HepG2 (cell line): ENCODE results near the gene MAS1L. TPM values are rescaled to one million over a fixed set of nuclear protein-coding genes. Genes with fewer than 3 reads are reported as not detected.
"Not testable (repeated sequence)": the region's sequence is repeated elsewhere in the genome, so short reads cannot be mapped to it uniquely, and the experiment has no call there.

Experiments
- ATAC-seq: fragments of 200-7000 bp; cut with Tn5 transposase; 3 replicates; pipeline ENCODE4 v1.9.1; 2020; ENCODE audit warnings: mild to moderate bottlenecking, moderate library complexity
- BruUV-seq: library from RNA; stranded (reverse); fragments of 400-500 nt; replicated peaks from 2 replicates; lab custom pipeline; 2021; lab: Mats Ljungman, UMichigan
- CTCF ChIA-PET: fragments of 300-600 bp; formaldehyde crosslinking; extraction: SDS; loops from one replicate; lab custom pipeline; 2021; ENCODE audit warnings: low total read pairs, inconsistent platforms, low intra/inter-chr PET ratio; lab: Yijun Ruan, JAX
- POLR2A ChIA-PET: fragments of 350-600 bp; sonication (Branson Sonifier 250); formaldehyde crosslinking; loops from one replicate; lab custom pipeline; 2020; ENCODE audit warnings: antibody characterized with exemption, inconsistent platforms; lab: Yijun Ruan, JAX
- DNase-seq: peaks from one replicate; pipeline ENCODE4 v3.0.0-alpha.2; 2015; ENCODE audit warnings: low spot score
- FAIRE-seq: peaks from 3 replicates; lab custom pipeline; 2011; peaks lifted over from hg19 to GRCh38; lab: Jason Lieb, UNC
- H2AFZ ChIP-seq: one replicate; pipeline ENCODE4 v1.6.1; 2011; ENCODE audit warnings: low read length, inconsistent platforms
- H3K27ac ChIP-seq: fragments of 300-600 bp; 3 replicates; pipeline ENCODE4 v1.8.0; 2011; ENCODE audit warnings: mixed run types, mild to moderate bottlenecking, mixed read lengths, low read length, inconsistent platforms; ENCODE audit not compliant: insufficient read depth; ENCODE audit errors: extremely low read length
- H3K27me3 ChIP-seq, 2 experiments: fragments of 200-600 bp in 1 of 2; 2 replicates in 1 of 2; 3 replicates in 1 of 2; pipeline versions ENCODE4 v1.6.0 to v1.8.0; 2011; ENCODE audit warnings: low read length in 2 of 2, mild to moderate bottlenecking in 2 of 2, moderate library complexity in 2 of 2, inconsistent platforms in 1 of 2; ENCODE audit not compliant: insufficient read depth in 2 of 2, control insufficient read depth in 1 of 2
- H3K36me3 ChIP-seq, 2 experiments: fragments of 200-600 bp in 1 of 2; replicated peaks in 1 of 2; 2 replicates in 1 of 2; 3 replicates in 1 of 2; pipeline versions ENCODE4 v1.5.1 to v1.8.0; 2011; ENCODE audit warnings: low read length in 2 of 2, inconsistent platforms in 1 of 2; ENCODE audit not compliant: insufficient read depth in 2 of 2, control insufficient read depth in 1 of 2
- H3K4me1 ChIP-seq: 2 replicates; pipeline ENCODE4 v1.5.1; 2012; ENCODE audit warnings: low read length, inconsistent platforms; ENCODE audit not compliant: insufficient read depth
- H3K4me2 ChIP-seq: 2 replicates; pipeline ENCODE4 v1.6.0; 2011; ENCODE audit warnings: low read depth, low read length, inconsistent platforms
- H3K4me3 ChIP-seq, 3 experiments: fragments of 200-600 bp in 1 of 3; sonication (generic), shearing (Covaris generic) in 1 of 3; replicated peaks in 1 of 3; 2 replicates each; pipeline ENCODE4 v1.5.1; 2011 to 2016; ENCODE audit warnings: low read length in 3 of 3, inconsistent platforms in 2 of 3, low read depth in 2 of 3, mild to moderate bottlenecking in 2 of 3, control low read depth in 1 of 3, mixed read lengths in 1 of 3; ENCODE audit not compliant: insufficient read depth in 1 of 3
- H3K79me2 ChIP-seq: one replicate; pipeline ENCODE4 v1.6.1; 2011; ENCODE audit warnings: low read length, inconsistent platforms; ENCODE audit not compliant: insufficient read depth
- H3K9ac ChIP-seq: 2 replicates; pipeline ENCODE4 v1.6.0; 2011; ENCODE audit warnings: mild to moderate bottlenecking, low read depth, low read length, inconsistent platforms; ENCODE audit not compliant: insufficient read depth
- H3K9me3 ChIP-seq: 2 replicates; pipeline ENCODE4 v1.5.1; 2012; ENCODE audit warnings: mild to moderate bottlenecking, low read length
- H4K20me1 ChIP-seq: 2 replicates; pipeline ENCODE4 v1.6.0; 2011; ENCODE audit warnings: inconsistent platforms, mild to moderate bottlenecking, low read length, moderate library complexity; ENCODE audit not compliant: insufficient read depth
- ELF1 ChIP-seq: sonication (generic); formaldehyde crosslinking; IDR thresholded peaks from 2 replicates; pipeline ENCODE4 v1.4.0; 2020; ENCODE audit warnings: missing genetic modification reagents
- FUBP1 ChIP-seq: sonication (generic); formaldehyde crosslinking; IDR thresholded peaks from 2 replicates; pipeline ENCODE4 v1.5.1; 2020; ENCODE audit warnings: missing genetic modification reagents, mild to moderate bottlenecking, borderline replicate concordance
- GLMP ChIP-seq: sonication (generic); formaldehyde crosslinking; IDR thresholded peaks from 2 replicates; pipeline ENCODE4 v1.9.0; 2021; ENCODE audit warnings: missing genetic modification reagents, mild to moderate bottlenecking, borderline replicate concordance
- JUNB ChIP-seq: sonication (generic); formaldehyde crosslinking; IDR thresholded peaks from 2 replicates; pipeline ENCODE4 v1.8.0; 2022; ENCODE audit warnings: missing genetic modification reagents, mild to moderate bottlenecking, borderline replicate concordance
- MTF2 ChIP-seq: sonication (generic); formaldehyde crosslinking; IDR thresholded peaks from 2 replicates; pipeline ENCODE4 v1.5.0; 2020; ENCODE audit warnings: missing genetic modification reagents, borderline replicate concordance
- RCOR2 ChIP-seq: IDR thresholded peaks from 2 replicates; pipeline ENCODE4 v1.6.1; 2016; ENCODE audit warnings: missing biosample characterization, missing genetic modification reagents
- TCF7L2 ChIP-seq: IDR thresholded peaks from 2 replicates; pipeline ENCODE4 v1.6.1; 2011; ENCODE audit warnings: mild to moderate bottlenecking, low read depth, low read length, moderate library complexity
- TRIM24 ChIP-seq: sonication (generic); formaldehyde crosslinking; IDR thresholded peaks from 2 replicates; pipeline ENCODE4 v1.8.0; 2022; ENCODE audit warnings: mild to moderate bottlenecking, missing genetic modification reagents
- ZNF772 ChIP-seq: sonication (generic); formaldehyde crosslinking; IDR thresholded peaks from 2 replicates; pipeline ENCODE4 v1.5.0; 2020; ENCODE audit warnings: mild to moderate bottlenecking, missing genetic modification reagents
- ZNF878 ChIP-seq: sonication (generic); formaldehyde crosslinking; IDR thresholded peaks from 2 replicates; pipeline ENCODE4 v1.8.1; 2023; ENCODE audit warnings: mild to moderate bottlenecking, missing genetic modification reagents, moderate library complexity
- ZZZ3 ChIP-seq: sonication (generic); formaldehyde crosslinking; IDR thresholded peaks from 2 replicates; pipeline ENCODE4 v1.4.0; 2020; ENCODE audit warnings: missing genetic modification reagents, mild to moderate bottlenecking, borderline replicate concordance
- WGBS: methylation state at CpG from one replicate; pipeline ENCODE4 v1.1.6; 2017; ENCODE audit warnings: low lambda C conversion rate; 5-methylcytosine and 5-hydroxymethylcytosine counted together
- in situ Hi-C: cut with HindIII; loops from 2 replicates; pipeline ENCODE4 v1.10.0; 2017; ENCODE audit warnings: low pct_unique_long_range_greater_than_20kb; ENCODE audit not compliant: extremely low pct_ligation_motif_present
- intact Hi-C: fragments of 100-400 bp; cut with micrococcal nuclease; formaldehyde crosslinking; loops from one replicate; pipeline ENCODE4 v1.10.0; 2022; ENCODE audit not compliant: unreplicated experiment
- polyA plus RNA-seq, 8 experiments: library from polyadenylated mRNA; depleted of rRNA in 3 of 8; stranded (reverse) in 7 of 8; unstranded in 1 of 8; fragments of >200 nt; fragmentation: Illumina TruSeq in 4 of 8; extraction: Trizol in 4 of 8; gene quantifications; 2 replicates each; pipeline versions ENCODE4 v1.2.1 to v1.2.3, GENCODE V29; 2011 to 2016; ENCODE audit warnings: low read depth in 4 of 8, missing spikeins in 1 of 8, mixed read lengths in 1 of 8; ENCODE audit not compliant: insufficient read depth in 1 of 8
- total RNA-seq, 5 experiments: library from RNA; depleted of rRNA; stranded (reverse); fragments of >200 nt; fragmentation: Illumina TruSeq; extraction: Trizol; gene quantifications; 2 replicates each; pipeline ENCODE4 v1.2.3, GENCODE V29; 2016; ENCODE audit warnings: low read depth in 1 of 5
- TF ChIP-seq, protein P1 (sequence below): sonication (generic); formaldehyde crosslinking; IDR thresholded peaks from 2 replicates; pipeline ENCODE4 v1.8.0; 2022; ENCODE audit warnings: missing genetic modification reagents, mild to moderate bottlenecking, moderate library complexity, borderline replicate concordance

Gene MAS1L
- total and polyA plus RNA-seq, 2 of the 13 experiments (the other 11 are each of a cell fraction or from before 2014, with no cell fraction given): not detected

DNA sequence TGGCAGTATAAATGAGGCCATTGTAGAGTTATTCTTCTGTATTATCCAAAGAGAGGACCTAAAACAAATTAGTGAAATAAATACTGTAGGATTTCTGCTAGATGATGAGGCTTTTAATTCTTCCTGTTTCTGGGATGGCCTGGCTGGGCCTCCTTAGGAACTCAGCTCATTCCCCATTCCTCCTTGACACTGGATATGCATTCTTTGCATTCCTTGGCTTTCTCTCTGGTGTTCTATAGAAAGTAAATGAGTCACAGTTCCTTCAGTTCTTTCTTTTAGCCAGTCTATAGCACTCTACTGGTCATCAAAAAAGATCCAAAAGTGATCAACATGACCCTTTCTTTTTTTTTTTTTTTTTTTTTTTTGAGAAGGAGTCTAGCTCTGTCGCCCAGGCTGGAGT lies 40.1 kb downstream of the MAS1L start (continued):
- no peak for TF ChIP-seq GLMP (CRISPR knock-in tag)

- FAIRE-seq, H3K4me3 ChIP-seq, H3K79me2 ChIP-seq, POLR2A ChIA-PET, H4K20me1 ChIP-seq, BruUV-seq, H3K4me2 ChIP-seq, H2AFZ ChIP-seq, H3K9ac ChIP-seq, ATAC-seq, H3K27me3 ChIP-seq, intact Hi-C loops, H3K27ac ChIP-seq, H3K9me3 ChIP-seq, H3K4me1 ChIP-seq, in situ Hi-C loops, H3K36me3 ChIP-seq, CTCF ChIA-PET, DNase-seq: not testable (repeated sequence)
- 4% methylated on average over 1 of the region's 1 CpG for WGBS
These were observed 43.7 kb downstream of the MAS1L start for GRCh38 chr6:29444031-29444430.

GRCh38 chr6:29442719-29443118 lies 45.0 kb downstream of the MAS1L start:
- ChIA-PET POLR2A (no interaction called here), CTCF (no interaction called here)
- H3K4me3 ChIP-seq: no peak overlapping the region
- 7% methylated on average over 1 of the region's 1 CpG for WGBS
- in situ Hi-C loops (no loop called here), intact Hi-C loops (no loop called here)
- no peak overlapping the region for H3K9ac ChIP-seq
- no peak overlapping the region for H3K27ac ChIP-seq
- no peak overlapping the region for H3K4me2 ChIP-seq
- H2AFZ ChIP-seq: no peak overlapping the region
- DNase-seq (no peak), FAIRE-seq (no peak), ATAC-seq (no peak)
- no TSS peak for BruUV-seq
- H3K36me3 ChIP-seq: no peaks in the 10 kb centered on the region
- H3K79me2 ChIP-seq: no peaks in the 10 kb centered on the region
- H3K9me3 ChIP-seq: no peaks in the 10 kb centered on the region; the same call in 1 of the 2 replicates
- no peaks in the 10 kb centered on the region for H3K4me1 ChIP-seq
- no peaks in the 10 kb centered on the region for H4K20me1 ChIP-seq
- no peaks in the 10 kb centered on the region for H3K27me3 ChIP-seq
- TF ChIP-seq TRIM24 (CRISPR knock-in tag): no peak
- TF ChIP-seq ZNF772 (CRISPR knock-in tag): no peak
- no peak for TF ChIP-seq FUBP1 (CRISPR knock-in tag)
- no peak for TF ChIP-seq JUNB (CRISPR knock-in tag)
- TF ChIP-seq, protein P1, sequence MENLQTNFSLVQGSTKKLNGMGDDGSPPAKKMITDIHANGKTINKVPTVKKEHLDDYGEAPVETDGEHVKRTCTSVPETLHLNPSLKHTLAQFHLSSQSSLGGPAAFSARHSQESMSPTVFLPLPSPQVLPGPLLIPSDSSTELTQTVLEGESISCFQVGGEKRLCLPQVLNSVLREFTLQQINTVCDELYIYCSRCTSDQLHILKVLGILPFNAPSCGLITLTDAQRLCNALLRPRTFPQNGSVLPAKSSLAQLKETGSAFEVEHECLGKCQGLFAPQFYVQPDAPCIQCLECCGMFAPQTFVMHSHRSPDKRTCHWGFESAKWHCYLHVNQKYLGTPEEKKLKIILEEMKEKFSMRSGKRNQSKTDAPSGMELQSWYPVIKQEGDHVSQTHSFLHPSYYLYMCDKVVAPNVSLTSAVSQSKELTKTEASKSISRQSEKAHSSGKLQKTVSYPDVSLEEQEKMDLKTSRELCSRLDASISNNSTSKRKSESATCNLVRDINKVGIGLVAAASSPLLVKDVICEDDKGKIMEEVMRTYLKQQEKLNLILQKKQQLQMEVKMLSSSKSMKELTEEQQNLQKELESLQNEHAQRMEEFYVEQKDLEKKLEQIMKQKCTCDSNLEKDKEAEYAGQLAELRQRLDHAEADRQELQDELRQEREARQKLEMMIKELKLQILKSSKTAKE: no peak
- no peak for TF ChIP-seq TCF7L2
- TF ChIP-seq RCOR2 (CRISPR knock-in tag): no peak
- TF ChIP-seq ELF1 (CRISPR knock-in tag): no peak
- no peak for TF ChIP-seq MTF2 (CRISPR knock-in tag)
- TF ChIP-seq ZNF878 (CRISPR knock-in tag): no peak
- TF ChIP-seq ZZZ3: no peak
